T1000 (cell line): ENCODE data around the gene KCNE3.
"Not testable (repeated sequence)": the region's sequence is repeated elsewhere in the genome, so short reads cannot be mapped to it uniquely, and the experiment has no call there.

ENCODE experiments used
- DNase-seq: peaks from one replicate; lab custom pipeline; 2025; ENCODE audit warnings: mixed read lengths; lab: John Stamatoyannopoulos, UW

The KCNE3 gene

DNA sequence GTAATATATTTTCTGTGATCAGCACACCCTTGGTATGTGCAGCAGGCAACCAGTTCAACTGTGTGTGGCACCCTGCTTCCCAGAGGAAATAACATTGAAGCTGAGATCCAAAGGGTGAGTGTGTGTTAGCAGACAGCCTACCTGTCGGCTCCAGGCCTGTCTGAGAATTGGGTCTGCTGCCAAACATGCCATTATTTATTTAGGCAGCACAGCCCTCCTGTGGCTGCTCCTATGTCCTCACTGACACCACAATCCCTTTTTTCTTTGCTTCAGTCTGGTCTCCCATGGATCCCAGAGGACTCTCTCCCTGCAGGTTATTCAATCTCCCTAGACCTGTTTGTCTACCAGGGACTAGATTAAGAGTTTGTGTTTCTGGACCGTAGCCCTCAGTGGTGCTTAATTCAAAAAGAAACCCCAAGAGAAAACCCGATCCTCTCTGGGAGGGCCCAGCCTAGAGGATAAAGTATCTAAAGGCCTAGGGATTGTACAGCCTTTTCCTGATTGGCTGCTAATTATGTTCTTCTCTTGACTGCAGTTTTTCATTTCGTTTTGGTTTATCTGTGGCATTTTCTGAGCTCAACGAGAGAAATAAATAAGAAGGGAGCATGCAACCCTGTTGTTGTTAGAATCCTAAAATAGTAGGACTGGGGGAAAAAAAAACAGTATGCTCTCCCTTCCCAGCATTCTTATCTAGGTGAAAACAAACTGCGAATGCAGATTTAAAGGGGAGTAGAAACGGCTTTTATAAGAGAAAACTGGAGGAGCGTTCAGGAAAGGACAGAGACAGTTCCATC, 24.1 kb downstream of the KCNE3 start:
- DNase-seq: no peak

- no peak for DNase-seq
These were observed 24.7 kb downstream of the KCNE3 start for GRCh38 chr11:74442636-74443035.

DNA sequence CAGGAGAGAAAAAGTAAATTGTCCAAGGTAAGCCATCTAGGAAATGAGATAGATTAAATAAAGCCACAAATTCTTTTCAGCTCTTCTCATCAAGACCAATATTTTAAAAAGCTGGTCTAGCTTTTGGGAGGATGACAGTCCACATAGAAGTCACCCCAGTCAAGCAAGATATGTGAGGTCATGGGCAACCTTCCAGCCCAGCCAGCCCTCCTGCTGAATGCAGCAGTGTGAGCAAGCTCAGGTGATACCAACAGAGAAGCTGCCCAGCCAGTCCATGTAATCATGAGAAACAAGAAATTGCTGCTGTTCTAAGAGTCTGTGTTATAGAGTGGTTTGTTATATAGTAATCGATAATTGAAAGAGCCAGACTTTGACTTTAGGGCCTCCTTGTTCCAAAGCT, 28.7 kb downstream of the KCNE3 start:
- no peak for DNase-seq

DNA sequence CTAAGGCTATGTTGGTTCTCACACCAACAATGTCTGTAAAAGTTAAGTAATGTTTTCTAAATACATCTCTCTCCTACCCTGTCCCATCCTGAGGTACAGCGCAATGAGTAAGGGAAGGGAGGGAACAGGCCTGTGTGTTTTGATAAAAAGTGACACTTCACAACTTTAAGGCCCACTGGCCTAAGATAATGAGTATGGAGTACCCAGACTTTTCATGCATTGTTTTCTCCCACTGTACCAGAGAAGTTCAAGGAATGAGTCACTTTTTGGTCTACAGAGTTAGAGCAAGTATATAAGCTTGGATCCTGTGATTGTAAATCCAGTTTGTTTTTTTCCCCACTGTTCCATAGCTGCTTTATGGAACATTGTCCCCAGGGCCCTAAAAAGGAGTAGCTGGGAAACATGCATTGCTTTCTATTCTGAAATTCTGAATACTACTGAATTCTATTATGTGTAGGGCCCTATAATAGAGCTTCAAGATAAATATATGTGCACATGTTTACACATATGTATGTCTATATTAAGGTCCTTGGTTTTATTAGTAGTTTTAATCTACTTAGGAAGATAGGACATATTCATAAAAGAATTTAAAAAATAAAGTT, 29.8 kb downstream of the KCNE3 start:
- no peak for DNase-seq

GRCh38 chr11:74434528-74434927, 32.8 kb downstream of the KCNE3 start:
- no peak for DNase-seq

DNA sequence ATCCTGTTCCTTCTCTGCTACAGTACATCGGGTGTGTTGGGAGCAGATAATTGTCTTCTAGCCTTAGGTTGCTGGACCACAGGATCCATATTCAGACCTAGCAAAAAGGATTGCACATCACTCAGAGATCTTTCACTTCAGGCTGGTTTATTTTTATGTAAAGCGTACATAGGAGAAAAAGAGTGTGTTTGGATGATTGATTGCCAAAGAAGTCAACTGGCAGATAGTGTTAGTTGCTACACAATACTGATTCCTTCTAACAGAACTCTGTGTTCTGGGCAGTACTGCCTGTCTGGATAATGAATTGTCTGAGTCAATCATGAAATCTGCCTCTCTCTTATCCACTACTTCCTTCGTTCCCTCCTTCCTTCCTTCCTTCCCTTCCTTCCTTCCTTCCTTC, 38.1 kb downstream of the KCNE3 start:
- no peak for DNase-seq

GRCh38 chr11:74427384-74427886, 39.9 kb downstream of the KCNE3 start:
- no peak for DNase-seq

- DNase-seq: no peak
These were observed 42.2 kb downstream of the KCNE3 start for GRCh38 chr11:74425100-74425499.

GRCh38 chr11:74418509-74418895, 48.8 kb downstream of the KCNE3 start:
- no peak for DNase-seq

DNA sequence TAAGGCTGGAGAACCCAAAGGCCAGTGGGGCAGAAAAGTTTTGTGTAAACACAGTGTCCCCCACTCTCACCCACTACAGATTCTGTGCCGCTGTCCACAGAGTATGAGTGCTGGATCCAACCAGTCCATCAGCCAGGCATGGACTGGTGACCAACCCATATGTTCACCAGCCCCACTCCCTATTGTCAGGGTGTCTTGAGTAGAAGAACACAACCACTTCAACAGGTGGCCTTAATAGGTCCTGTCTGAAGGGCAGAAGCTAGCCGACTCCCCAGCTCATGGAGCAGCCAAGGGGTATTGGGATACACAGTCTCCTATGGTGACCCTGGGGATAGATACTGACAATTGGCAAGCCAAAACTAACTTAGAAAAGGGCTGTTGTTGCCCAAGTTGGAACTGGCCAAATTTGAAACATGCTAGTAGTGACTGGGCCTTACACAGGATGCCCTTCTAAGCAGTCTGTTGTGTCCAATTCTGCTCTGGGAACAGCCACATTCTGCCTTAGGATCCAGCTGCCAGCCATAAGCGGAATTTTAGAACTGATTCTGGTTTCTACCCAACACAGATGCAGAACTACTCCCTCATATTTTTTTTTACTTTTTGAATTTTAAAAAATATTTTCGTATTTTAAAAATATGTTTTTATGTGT, 49.4 kb downstream of the KCNE3 start:
- no peak for DNase-seq

GRCh38 chr11:74417379-74417804, 50.0 kb downstream of the KCNE3 start:
- no peak for DNase-seq

GRCh38 chr11:74416974-74417373, 50.4 kb downstream of the KCNE3 start:
- DNase-seq: not testable (repeated sequence)

DNA sequence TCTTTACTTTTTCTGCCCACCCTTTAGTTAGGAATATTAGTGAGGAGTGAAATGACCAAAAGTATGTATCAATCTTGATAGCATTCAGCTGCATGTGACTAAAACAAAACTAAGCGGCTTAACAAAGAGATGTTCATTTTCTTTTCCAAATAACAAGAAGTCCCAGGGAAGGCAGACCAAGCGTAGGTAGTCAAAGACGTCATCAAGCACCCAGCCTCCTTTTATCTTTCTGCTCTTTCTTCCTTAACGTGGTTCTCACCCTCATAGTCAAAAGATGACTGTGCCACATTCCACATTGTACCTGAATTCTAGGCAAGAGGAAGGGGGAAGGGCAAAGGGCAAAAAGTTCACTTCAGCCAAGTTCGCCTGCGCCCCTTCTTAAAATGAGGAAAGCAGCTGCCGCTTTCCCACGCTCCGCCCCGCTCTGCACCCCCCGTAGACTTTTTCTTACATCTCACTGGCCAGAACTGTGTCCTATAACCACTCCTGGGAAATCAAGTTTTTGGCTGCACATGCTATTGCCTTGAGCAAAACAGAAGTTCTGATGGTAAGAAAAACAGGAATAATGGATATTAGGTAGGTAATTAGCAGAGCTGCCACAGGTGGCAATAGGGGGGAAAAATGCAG, 54.5 kb downstream of the KCNE3 start:
- no peak for DNase-seq

GRCh38 chr11:74412321-74412720, 55.0 kb downstream of the KCNE3 start:
- no peak for DNase-seq

DNA sequence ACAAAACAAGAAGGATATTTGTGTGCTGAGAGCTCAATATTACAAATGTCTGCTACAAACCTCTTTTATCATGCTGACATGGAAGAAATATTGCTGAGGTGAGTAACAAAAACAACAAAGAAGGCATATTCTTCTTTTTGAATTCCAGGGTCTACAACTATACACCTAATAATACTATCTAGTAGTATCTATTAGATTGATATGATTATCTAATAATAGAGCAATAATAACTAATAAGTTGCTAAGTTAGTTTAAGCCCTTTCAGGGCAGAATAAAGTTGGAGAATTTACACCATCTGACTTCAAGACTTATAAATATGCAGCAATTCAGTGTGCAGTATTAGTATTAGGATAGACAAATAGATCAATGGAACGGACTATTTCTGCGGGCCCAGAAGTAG, 57.7 kb downstream of the KCNE3 start:
- DNase-seq: no peak
